GM18870 (cell line): ENCODE results near the gene FRK.

ENCODE experiments used
- ATAC-seq: cut with Tn5 transposase; IDR thresholded peaks from one replicate; pipeline ENCODE4 v1.9.1; 2021; ENCODE audit warnings: moderate library complexity; ENCODE audit not compliant: unreplicated experiment

Gene FRK

DNA sequence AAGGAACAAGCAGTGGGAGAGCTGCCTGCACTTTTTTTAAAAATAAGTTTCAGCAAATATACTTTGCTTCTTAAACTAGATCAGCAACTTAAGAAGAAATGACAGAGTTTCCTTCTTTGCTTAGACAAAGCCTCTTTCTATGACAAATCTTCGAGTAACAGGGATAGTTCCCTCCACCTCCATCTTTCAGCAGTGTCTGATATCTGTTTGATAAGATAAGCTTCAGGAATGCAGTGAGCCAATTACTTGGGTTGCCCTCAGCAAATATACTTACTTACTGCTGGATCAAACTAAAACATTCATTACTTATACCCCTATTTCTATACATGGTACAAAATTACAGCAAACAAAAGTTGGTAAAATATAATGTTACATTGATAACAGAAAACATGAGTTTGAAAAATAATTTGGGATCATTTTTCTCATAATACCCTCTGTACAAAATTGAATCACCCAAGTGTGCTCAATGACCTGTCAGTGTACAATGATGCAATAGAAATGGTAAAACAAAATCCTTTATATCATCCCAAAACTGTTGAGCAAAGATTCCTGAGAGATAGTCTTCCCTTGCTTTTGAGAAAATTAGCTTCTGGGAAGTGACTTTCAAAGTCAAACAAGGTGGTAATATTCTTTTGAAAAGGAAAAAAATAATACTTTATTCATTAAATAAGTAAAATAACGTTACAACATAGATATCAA lies 24.5 kb downstream of the FRK start:
- no peak for ATAC-seq

DNA sequence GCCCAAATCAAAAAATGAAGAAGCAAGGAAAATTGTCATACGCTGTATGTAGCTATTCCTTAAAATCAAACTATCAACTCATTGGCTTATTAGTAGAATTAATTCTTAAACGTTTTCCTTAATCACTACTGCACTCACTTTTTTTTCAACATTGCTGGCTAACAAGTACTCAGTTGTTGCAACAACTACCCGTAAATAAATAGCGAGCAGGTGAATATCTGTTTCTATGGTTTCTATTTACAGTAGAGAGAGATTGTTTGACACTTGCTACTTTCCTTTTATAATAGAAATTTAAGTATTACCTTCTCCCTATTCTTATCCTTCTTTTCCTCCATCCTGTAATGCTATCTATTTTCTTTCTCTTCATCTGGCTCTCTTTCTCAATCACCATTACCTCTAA lies 25.1 kb downstream of the FRK start:
- no peak for ATAC-seq

DNA sequence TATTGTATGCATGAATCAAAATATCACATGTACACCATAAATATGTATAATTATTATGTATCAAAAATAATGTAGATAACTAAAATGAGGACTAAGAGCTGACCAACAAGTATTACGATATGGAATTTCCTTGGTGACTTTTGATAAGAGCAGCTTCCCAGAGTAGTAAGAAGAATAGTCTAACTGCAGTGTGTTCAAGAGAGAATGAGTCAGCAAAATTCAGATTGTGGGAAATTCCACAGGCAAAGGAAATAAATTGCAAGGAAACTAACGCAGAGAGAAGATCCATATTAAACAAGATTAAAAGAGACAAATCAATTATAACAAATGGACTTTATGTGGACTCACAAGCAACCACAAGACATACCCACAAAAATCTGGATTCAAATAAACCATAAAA lies 26.4 kb downstream of the FRK start:
- no peak for ATAC-seq

DNA sequence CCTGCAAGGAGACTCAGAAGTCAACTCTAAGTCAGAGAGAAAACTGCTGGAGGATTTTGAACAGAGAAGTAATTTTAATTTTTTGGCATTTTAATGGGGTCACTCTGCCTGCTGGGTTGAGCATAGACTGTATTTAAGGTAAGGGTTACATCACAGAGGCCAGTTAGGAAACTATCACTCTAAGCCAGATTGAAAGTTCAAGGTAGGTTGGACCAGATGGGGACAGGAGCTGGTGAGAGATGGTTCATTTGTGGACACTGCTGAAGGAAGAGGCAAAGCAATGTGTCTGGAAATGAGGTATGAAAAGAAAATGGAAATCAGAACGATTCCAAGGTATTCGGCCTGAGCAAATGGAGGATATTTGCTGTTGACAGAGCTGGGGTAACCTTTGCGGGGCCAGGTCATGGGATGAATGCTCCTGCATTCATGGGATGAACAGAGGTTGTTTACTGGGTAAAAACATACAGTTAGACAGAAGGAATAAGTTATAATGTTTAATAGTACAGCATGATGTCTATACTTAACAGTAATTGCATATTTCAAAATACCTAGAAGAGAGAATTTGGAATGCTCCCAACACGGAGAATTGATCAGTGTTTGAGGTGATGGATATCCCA lies 26.9 kb downstream of the FRK start:
- no peak for ATAC-seq

DNA sequence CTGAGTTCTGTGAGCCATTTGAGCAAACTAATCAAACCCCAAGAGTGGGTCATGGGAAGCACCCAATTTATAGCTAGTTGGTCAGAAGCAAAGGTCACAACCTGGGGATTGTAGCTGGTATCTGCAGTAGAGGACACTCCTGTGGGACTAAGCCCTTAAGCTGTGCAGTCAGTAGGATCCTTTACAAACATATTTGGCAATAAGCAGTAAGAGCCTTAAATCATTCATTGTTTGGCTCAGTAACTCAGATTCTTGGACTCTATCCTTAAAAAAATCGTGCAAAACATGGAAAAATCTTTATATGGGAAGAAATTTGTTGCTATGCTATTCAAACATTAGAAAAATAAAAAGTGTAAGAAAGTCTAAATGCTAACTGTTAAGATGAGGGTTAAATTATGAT lies 29.9 kb downstream of the FRK start:
- ATAC-seq = no peak

DNA sequence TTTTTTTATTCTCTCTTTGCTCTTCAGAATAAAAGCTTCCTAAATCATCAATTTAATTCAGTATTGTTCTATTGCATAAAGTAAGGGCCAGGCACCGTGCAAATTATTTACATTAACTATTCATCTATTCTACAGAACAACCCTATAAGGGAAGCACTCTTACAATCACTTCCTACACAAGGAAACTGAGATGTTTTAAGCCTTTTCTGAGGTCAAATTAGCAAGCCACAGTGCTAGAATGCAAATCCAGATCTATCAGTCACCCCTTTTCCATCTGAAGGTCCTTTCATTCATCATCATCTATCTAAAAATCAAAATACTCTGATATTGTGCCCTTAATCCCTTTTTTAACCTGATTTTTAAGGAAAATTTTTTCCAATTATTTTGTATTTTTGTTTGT lies 31.2 kb downstream of the FRK start:
- peak; percentile 49 for ATAC-seq

DNA sequence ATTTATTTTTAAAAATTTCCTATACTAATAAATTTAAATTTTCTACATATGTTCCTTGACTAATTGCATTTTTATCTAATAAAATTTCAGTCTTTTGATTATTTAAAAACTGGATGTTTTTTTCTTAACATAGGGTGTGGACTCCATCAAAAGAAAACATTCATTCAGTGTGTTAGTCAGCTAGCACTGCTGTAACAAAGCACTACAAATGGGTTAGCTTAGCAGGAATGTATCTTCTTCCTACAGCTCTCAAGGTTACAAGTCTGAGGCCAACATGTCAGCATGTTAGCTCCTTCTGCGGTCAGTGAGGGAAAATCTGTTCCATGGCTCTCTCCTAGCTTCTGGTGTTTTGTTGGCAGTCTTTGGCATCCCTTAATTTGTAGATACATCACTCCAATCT lies 32.5 kb downstream of the FRK start:
- no peak for ATAC-seq

DNA sequence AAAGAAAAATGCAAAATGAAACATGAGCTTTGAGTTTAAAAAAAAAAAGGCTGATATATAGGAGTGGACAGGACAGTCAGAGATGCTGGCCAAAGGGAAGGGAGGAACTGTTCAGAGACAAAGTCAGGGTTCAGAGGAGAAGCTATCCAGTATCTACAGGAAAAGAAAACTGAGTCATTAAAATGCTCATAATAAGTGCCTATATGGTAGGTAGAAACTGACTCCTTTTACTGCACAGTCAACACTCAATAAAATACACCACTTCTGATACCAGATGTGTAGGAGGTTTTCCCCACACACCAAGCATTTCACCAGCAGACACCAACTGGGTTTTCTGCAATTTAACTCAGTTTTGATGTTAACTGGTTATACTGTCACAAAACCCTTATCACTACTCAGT lies 32.9 kb downstream of the FRK start:
- peak; percentile 59 for ATAC-seq

DNA sequence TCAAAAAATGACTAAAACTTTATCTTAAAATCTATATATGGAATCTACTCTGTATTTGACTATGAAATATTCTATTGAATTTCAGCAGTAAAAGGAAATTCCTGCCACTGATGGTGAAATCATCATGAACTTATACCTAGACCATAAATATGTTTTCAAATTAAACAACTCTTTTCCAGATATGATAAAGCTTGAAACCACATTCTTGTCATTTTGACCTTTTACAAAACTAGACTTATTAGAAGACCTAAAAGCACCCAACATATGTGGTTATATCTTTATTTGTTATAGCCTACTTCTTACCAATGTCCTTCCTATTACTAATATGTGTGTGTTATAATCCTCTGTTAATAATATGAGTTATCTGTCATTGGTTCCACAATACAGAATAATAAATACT lies 35.3 kb downstream of the FRK start:
- ATAC-seq = no peak

DNA sequence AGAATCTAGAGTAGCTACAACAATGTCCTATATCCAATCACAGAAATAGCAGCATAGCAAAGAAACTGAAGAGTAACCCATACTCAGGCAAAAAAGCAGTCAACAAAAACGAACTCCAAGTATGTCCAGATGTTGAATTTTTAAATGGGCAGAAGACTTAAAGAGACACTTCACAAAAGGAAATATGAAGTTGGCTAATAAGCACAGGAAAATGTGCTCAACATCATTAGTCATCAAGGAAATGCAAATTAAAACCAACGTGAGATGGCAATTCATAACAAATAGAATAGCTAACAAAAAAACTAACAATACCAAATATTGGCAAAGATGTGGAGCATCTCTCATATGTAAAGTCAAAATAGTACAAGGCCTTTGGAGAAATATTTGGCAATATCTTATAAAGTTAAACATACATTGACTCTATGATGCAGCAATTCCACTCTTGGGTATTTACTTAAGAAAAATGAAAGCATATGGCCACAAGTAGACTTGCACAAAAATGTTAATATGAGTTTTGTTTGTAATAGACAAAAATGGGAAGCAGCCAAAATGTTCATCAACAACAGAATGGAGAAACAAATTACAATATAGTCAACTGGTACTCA lies 37.7 kb downstream of the FRK start:
- ATAC-seq = no peak

DNA sequence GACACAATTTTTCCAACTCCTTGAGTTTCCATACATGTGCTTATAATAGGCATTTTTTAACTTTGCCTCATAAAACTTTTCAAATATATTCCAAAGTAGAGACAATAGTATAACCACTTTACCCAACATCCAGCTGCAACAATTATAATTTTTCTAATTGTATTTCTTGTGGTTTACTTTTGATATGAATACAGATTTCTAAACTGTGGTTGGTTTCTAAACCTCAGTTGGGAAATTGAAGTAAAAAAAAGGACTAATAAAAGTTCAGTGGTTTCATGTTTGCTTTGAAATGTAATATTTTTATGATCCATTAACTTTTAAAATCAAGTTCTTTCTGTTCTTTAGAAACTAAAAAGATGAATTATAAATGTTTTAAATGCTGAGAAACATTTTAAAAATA lies 40.0 kb downstream of the FRK start:
- ATAC-seq = no peak

DNA sequence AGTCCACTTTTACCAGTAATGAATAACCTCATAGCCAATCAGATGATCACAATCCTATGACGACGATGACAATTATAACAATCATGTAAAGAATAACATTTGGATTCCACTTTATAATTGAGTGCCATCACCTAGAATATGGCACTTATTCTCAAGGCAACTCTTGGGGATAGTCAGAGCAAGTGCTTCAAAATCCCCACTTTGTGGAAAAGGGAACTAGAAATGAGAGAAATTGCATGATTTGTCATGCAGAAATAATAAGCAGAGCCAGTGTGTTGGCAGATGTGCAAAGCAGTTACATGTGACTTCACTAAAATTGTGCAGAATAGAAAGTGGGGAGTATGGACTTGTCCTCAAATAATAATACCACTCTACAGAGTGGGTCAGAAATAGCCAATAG lies 41.3 kb downstream of the FRK start:
- peak; percentile 87 for ATAC-seq

DNA sequence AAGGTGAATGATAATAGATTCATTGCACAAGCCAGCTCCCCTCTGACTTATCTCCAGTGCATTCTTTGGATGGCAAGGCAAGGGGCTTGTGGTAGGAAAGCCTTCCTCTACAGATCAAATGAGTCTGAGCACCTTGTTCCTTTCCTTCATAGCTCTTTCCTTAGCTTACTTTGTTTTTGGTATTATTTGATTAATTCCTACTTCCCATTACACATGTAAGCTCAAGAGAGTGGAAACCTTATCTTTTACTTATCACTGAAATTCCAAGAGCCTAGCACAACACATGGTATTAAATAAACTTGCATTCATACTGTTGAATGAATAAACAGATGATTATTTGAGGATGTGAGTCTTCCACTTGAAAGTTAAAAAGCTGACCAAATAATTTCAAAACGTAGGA lies 41.7 kb downstream of the FRK start:
- ATAC-seq = no peak

DNA sequence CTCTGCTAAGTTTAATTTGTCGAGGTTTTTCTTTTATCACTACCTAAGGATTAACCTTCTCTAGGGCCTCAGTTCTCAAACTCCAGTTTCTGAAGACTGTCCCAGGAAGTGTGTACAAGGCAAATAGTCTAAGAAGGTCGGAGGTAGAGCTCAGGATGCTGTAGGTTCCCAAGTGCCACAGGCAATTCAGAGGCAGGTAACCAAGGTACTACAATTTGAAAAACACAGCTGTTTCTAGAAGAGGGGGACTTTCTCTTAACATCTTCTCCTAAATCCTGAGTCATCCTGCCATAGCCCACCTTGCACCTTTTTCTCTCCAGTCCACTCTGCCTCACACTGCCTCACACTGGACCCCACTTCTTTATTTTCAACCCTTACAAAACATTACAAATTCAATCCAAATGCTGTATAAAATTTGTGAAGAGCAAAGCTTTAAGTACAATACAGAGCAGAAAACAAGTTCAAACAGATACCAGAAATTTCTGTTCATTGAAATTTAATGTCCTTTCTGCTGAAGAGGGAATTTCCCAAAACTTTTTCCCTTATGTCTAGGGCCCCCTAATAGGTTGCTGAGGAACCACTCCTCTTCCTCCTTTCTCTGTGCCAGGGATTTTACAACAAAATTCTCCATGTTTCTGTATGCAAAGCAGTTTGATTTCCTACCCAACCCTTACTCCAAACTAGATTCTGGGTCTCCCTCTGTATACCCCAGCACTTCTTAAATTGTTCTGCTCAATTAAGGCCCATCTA lies 43.0 kb downstream of the FRK start:
- ATAC-seq = no peak

DNA sequence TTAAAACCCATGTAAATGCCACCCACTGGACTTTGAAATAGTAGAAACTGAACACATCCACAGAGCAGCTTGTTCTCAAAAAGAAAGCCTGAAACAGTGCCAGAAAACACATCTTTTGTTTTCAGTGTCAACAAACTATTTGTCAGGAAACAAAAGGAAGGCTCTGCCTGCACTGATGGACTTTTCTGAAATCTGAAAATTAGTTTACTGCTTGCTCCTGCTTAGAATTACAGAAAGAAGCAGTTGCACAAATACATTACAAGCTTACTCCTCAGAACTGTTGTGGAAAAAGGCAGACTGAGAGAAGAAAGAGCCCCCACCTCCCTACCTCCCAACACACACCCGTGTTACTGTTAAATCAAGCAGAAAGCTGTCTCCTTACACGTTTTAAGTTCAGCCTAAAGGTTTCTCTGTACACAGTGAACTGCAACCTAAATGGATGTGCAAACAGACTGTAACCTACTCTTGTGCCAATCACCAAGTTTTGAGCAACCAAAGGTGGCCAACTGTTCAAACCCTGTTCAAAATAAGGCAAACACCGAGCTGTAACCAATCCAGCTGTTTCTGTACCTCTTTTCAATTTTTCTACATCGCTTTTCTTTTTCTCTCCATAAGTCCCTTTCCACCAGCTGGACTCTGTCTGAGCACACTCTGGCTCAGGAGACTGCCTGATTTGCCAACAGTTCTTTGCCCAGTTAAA lies 43.7 kb downstream of the FRK start:
- no peak for ATAC-seq

DNA sequence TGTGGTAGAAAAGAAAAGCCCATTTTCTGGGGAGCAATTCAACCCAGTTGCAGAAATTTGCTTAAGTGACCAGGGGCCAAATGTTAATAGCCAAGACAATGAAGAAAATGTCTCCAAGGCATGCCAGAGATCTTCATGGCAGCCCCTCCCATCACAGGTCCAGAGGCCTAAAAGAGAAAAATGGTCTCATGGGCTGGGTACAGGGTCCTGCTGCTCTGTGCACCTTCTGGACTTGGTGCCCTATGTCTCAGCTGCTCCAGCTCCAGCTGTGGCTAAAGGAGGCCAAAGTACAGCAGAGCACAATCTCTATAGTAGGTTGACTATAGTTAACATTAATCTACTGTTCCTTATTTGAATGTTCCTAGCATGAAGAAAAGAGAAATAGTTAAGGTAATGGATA lies 44.7 kb downstream of the FRK start:
- no peak for ATAC-seq

DNA sequence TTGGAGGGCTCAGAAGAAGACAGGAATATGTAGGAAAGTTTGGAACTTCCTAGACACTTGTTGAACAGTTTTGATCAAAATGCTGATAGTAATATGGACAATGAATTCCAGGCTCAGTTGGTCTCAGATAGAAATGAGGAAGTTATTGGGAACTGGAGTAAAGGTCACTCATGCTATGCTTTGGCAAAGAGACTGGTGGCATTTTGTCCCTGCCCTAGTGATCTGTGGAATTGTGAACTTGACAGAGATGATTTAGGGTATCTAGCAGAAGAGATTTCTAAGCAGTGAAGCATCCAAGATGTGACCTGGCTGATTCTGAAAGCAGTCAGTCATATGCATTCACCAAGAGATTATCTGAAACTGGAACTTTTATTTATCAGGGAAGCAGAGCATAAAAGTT lies 45.1 kb downstream of the FRK start:
- ATAC-seq = no peak

DNA sequence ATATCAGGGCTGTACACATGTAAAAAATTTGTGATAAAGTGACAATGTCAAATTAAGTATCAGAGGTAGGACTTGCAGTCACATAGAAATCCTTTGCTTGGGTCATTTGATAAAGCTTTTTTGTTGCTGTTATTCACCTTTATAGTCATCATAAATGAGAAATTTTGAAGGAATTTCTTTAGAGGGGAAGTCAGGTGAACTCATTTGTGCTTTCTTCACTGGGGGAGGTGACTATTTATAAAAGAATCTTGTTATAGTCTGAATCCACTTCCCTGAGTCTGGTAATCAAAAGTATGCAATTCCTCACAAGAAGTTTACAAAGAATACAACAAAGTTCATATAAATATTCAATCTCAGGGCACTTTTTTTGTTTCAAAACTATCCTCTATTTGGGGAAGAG lies 47.7 kb downstream of the FRK start:
- ATAC-seq = no peak

DNA sequence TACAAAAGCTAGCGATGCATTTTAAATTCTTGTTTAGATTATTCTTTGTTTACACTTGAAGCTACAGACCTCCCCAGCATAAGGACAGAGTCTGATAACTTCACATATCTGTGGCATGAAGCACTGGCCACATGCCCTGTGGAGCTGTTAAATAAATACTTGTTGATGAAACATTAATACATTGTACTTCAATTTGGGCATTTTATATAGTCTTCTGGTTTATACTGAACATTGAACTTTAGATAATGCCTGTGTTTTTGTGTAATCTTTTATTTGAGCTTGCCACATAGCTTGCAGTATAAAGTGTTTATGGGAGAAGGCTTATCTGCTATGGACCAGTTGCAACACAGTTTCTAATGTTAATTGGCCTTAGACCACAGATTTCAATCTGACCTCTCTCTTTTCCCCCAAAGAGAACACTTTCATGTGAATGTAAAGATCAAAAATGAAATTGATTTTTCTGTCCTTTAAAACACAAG lies 48.2 kb downstream of the FRK start:
- ATAC-seq = no peak

DNA sequence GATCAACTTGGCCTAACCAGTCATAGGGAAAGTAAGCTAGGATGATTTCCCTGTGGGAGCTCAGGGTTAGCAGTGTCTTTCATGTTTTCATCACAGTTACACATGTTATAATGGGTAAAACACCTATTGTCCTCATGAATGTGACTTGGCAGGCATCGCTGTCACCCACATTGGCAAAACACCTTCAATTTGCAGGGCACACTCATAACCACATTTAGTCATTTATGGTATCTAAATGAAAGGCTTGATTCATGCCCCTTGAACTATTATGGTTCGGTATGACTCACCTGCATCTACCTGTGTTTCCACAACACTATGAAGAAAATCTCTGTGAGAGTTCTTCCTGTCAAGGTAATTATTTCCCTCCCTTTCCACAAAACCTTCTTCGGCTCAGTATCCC lies 49.2 kb downstream of the FRK start:
- ATAC-seq = peak; percentile 64

DNA sequence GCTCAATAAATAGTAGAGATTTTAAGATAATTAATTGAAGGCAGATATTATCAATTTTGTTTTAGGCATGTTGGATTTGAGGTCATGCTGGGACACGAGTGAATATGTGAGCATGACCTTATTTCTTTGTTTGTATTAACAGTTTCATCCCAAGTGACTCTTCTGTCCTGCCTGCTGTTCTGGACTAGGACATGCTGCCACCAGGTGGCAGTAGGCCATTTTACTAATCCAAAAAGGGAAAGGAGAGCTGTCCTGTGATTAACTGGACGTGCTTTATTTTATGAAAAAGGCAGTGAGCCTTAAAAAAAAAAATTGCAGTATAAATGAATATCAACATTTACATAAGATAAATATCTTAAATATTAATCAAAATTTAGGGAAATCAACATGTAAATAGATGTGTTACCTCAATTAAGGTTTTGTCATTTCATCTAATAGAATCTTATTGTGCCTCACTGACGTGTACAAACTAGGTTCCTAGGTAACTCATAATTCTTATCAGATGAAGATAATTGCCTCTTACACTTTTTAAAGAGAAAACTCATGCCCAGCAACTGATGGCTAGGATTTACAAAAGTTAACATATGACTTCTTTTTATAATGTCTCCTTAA lies 49.8 kb downstream of the FRK start:
- peak; percentile 28 for ATAC-seq
